Loucy (cell line): ENCODE data around the gene SYT9.

Experiments used
- H2AFZ ChIP-seq: fragments of 200-600 bp; sonication (generic); 2 replicates; pipeline ENCODE4 v1.6.0; 2016; ENCODE audit warnings: antibody characterized with exemption, mild to moderate bottlenecking, low read length, moderate library complexity
- H3F3A ChIP-seq: fragments of 200-600 bp; 2 replicates; pipeline ENCODE4 v1.6.0; 2016; ENCODE audit warnings: antibody characterized with exemption, low read depth, mild to moderate bottlenecking
- H3K27me3 ChIP-seq: fragments of 200-600 bp; sonication (generic); 2 replicates; pipeline ENCODE4 v1.6.1; 2014; ENCODE audit warnings: low read length, mild to moderate bottlenecking; ENCODE audit not compliant: insufficient read depth, poor library complexity, severe bottlenecking
- H3K36me3 ChIP-seq: fragments of 200-600 bp; sonication (generic); 2 replicates; pipeline ENCODE4 v1.6.1; 2016; ENCODE audit warnings: low read length; ENCODE audit not compliant: insufficient read depth
- H3K4me1 ChIP-seq: fragments of 200-600 bp; sonication (generic); 2 replicates; pipeline ENCODE4 v1.5.1; 2014; ENCODE audit warnings: low read length, mild to moderate bottlenecking; ENCODE audit not compliant: insufficient read depth, poor library complexity, severe bottlenecking
- H3K4me2 ChIP-seq: fragments of 200-600 bp; sonication (generic); 2 replicates; pipeline ENCODE4 v1.6.0; 2014; ENCODE audit warnings: antibody characterized with exemption, low read length, low read depth, mild to moderate bottlenecking; ENCODE audit not compliant: poor library complexity, severe bottlenecking
- H3K4me3 ChIP-seq: fragments of 200-600 bp; sonication (generic); 2 replicates; pipeline ENCODE4 v1.5.1; 2014; ENCODE audit warnings: low read length, mild to moderate bottlenecking, mixed read lengths; ENCODE audit not compliant: poor library complexity, severe bottlenecking
- H3K79me2 ChIP-seq: fragments of 200-600 bp; sonication (generic); 2 replicates; pipeline ENCODE4 v1.6.1; 2014; ENCODE audit warnings: low read length; ENCODE audit not compliant: insufficient read depth
- H3K9ac ChIP-seq: fragments of 200-600 bp; sonication (generic); 2 replicates; pipeline ENCODE4 v1.6.0; 2014; ENCODE audit warnings: mild to moderate bottlenecking, low read depth, low read length, moderate library complexity; ENCODE audit not compliant: poor library complexity, severe bottlenecking
- H3K9me2 ChIP-seq: fragments of 200-600 bp; sonication (generic); replicated peaks from 2 replicates; pipeline ENCODE4 v1.6.1; 2016; ENCODE audit warnings: low read depth, low read length, mixed read lengths
- H3K9me3 ChIP-seq: fragments of 200-600 bp; sonication (generic); 2 replicates; pipeline ENCODE4 v1.6.1; 2014; ENCODE audit warnings: mild to moderate bottlenecking, antibody characterized with exemption, low read length, low read depth; ENCODE audit not compliant: insufficient read depth
- H4K20me1 ChIP-seq: fragments of 200-600 bp; sonication (generic); 2 replicates; pipeline ENCODE4 v1.6.0; 2014; ENCODE audit warnings: antibody characterized with exemption, low read length, mild to moderate bottlenecking; ENCODE audit not compliant: insufficient read depth, poor library complexity, severe bottlenecking
- EZH2phosphoT487 ChIP-seq: fragments of 200-600 bp; IDR thresholded peaks from 2 replicates; pipeline ENCODE4 v1.6.1; 2018; ENCODE audit warnings: antibody characterized with exemption, mild to moderate bottlenecking, moderate library complexity, borderline replicate concordance
- TF ChIP-seq, protein P1 (sequence below): fragments of 200-600 bp; sonication (generic); conservative IDR thresholded peaks from 2 replicates; pipeline ENCODE4 v1.5.1; 2014; ENCODE audit warnings: mild to moderate bottlenecking, antibody characterized with exemption, low read length

SYT9 gene

DNA sequence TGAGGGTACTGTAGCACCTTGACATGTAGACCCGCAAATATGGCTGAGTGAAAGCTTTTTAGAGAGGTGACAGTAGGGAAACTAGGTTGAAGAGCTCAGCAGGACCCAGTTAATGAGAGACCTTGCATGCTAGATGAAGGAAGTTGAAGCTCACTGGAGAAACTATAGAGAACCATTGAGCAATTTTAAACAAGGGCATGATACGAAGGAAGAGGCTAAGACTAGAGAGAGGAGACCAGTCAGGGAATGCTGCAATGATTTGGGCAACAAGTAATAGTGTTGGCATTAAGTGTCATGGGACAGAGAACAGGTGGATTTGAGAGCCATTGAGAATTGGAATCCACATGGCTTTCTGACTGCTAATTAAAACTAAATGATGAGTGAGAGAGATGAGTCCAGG is 237.7 kb downstream of the SYT9 start:
- TF ChIP-seq, protein P1, sequence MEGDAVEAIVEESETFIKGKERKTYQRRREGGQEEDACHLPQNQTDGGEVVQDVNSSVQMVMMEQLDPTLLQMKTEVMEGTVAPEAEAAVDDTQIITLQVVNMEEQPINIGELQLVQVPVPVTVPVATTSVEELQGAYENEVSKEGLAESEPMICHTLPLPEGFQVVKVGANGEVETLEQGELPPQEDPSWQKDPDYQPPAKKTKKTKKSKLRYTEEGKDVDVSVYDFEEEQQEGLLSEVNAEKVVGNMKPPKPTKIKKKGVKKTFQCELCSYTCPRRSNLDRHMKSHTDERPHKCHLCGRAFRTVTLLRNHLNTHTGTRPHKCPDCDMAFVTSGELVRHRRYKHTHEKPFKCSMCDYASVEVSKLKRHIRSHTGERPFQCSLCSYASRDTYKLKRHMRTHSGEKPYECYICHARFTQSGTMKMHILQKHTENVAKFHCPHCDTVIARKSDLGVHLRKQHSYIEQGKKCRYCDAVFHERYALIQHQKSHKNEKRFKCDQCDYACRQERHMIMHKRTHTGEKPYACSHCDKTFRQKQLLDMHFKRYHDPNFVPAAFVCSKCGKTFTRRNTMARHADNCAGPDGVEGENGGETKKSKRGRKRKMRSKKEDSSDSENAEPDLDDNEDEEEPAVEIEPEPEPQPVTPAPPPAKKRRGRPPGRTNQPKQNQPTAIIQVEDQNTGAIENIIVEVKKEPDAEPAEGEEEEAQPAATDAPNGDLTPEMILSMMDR: no peak
- no peak for TF ChIP-seq EZH2phosphoT487
- Histone ChIP-seq H3K9me3 (no peaks in the 10 kb centered on the region), H3K9ac (no peak overlapping the region), H4K20me1 (no peaks in the 10 kb centered on the region), H3K4me1 (no peaks in the 10 kb centered on the region), H3K4me3 (no peak overlapping the region), H3K27me3 (no peaks in the 10 kb centered on the region), H3K36me3 (no peaks in the 10 kb centered on the region), H3K79me2 (no peaks in the 10 kb centered on the region), H3F3A (no peaks in the 10 kb centered on the region), H3K9me2 (no peaks in the 10 kb centered on the region), H3K4me2 (no peak overlapping the region), H2AFZ (no peak overlapping the region)

DNA sequence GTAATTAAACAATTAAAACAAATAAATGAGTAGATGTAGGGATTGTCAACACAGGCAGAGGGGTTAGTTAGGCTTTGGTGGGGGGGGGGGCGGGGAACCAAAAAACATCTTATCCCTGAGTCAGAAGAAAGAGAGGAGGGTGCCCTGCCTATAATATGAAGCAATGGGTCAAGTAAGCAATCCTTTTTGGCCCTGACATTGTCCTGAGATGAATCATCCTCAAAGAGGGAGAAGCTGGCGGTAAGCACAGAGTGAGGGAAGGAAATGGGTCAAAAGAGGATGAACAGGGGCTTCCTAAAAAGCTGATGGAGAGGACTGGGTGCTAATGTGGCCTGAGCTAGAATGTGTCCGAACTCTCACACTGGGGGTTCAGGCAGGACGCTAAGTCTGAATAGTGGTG is 238.3 kb downstream of the SYT9 start:
- Histone ChIP-seq H3K9me3 (no peaks in the 10 kb centered on the region), H2AFZ (no peak overlapping the region), H3K9ac (no peak overlapping the region), H3K4me2 (no peak overlapping the region), H3K27me3 (no peaks in the 10 kb centered on the region), H3K4me1 (no peaks in the 10 kb centered on the region), H4K20me1 (no peaks in the 10 kb centered on the region), H3K36me3 (no peaks in the 10 kb centered on the region), H3K9me2 (no peaks in the 10 kb centered on the region), H3K4me3 (no peak overlapping the region), H3K79me2 (no peaks in the 10 kb centered on the region), H3F3A (no peaks in the 10 kb centered on the region)
- no peak for TF ChIP-seq EZH2phosphoT487
- TF ChIP-seq, protein P1: no peak

DNA sequence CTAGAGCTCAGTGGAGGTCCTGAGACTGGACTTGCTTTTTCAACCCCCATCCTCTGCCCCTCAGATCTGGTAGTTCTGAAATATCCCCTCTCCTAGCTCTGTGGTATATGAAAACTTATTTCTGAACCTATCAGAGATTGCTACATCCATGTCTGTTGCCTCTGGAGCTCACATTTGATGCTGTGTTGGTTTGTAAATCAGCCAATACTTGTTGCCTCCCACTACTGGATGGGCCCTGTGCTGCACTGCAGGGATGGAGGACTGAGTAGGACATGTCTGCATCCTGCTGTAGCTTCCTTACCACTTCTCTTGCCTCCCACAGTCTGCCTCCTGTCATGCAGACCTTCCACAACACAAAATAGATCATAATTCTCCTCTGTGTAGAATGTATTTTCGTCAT is 238.8 kb downstream of the SYT9 start:
- H3K4me3 ChIP-seq: no peak overlapping the region
- H3K36me3 ChIP-seq: no peaks in the 10 kb centered on the region
- no peak overlapping the region for H3K4me2 ChIP-seq
- no peaks in the 10 kb centered on the region for H3K27me3 ChIP-seq
- no peaks in the 10 kb centered on the region for H3F3A ChIP-seq
- H3K9me3 ChIP-seq: no peaks in the 10 kb centered on the region
- H4K20me1 ChIP-seq: no peaks in the 10 kb centered on the region
- no peaks in the 10 kb centered on the region for H3K4me1 ChIP-seq
- no peaks in the 10 kb centered on the region for H3K9me2 ChIP-seq
- TF ChIP-seq EZH2phosphoT487: no peak
- TF ChIP-seq, protein P1: no peak
- H3K9ac ChIP-seq: no peak overlapping the region
- H2AFZ ChIP-seq: no peak overlapping the region
- H3K79me2 ChIP-seq: no peaks in the 10 kb centered on the region
